ENCODE data around the gene DISC1. TPM values are rescaled to one million over a fixed set of nuclear protein-coding genes. Genes with fewer than 3 reads are reported as not detected.

Gene DISC1
- total RNA-seq, 1 experiment from 2014 or later: 1.8 TPM

GRCh38 chr1:231612393-231613089 lies 14.0 kb upstream of the DISC1 start:
- Histone ChIP-seq H3K36me3 (ENCODE audit: insufficient read depth, low read length, poor library complexity, severe bottlenecking) (no peaks in the 10 kb centered on the region), H3K27me3 (replicated peaks; ENCODE audit: insufficient read depth, low read depth, low read length, poor library complexity) (peaks cover 14% of the 10 kb centered on the region), H3K4me3 (ENCODE audit: low read depth, low read length, poor library complexity, severe bottlenecking) (no peak overlapping the region), H3K9me3 (ENCODE audit: low read depth, low read length, poor library complexity, severe bottlenecking) (peaks cover 4% of the 10 kb centered on the region), H3K4me1 (ENCODE audit: insufficient read depth, low read length, poor library complexity, severe bottlenecking) (no peaks in the 10 kb centered on the region), H3K27ac (ENCODE audit: low read depth, low read length, poor library complexity, severe bottlenecking) (no peak overlapping the region)
- ChIA-PET CTCF (no interaction called here), POLR2A (ENCODE audit: low non-redundant PET) (no interaction called here)
- no TSS peak for BruUV-seq (replicated peaks)
- DNase-seq (ENCODE audit: low spot score): no peak
- intact Hi-C loops (cut with micrococcal nuclease; ENCODE audit: unreplicated experiment): no loop called here
- TF ChIP-seq CTCF (conservative IDR thresholded peaks at IDR 0.05; ENCODE audit: low read depth, low read length) (no peak), EZH2 (IDR thresholded peaks at IDR 0.05; ENCODE audit: borderline replicate concordance, low read depth, low read length, poor library complexity, severe bottlenecking) (no peak)

- H3K27me3 ChIP-seq (replicated peaks; ENCODE audit: insufficient read depth, low read depth, low read length, poor library complexity): peaks cover 18% of the 10 kb centered on the region
- H3K4me1 ChIP-seq (ENCODE audit: insufficient read depth, low read length, poor library complexity, severe bottlenecking): no peaks in the 10 kb centered on the region
- DNase-seq (ENCODE audit: low spot score): no peak
- H3K4me3 ChIP-seq (ENCODE audit: low read depth, low read length, poor library complexity, severe bottlenecking): no peak overlapping the region
- H3K27ac ChIP-seq (ENCODE audit: low read depth, low read length, poor library complexity, severe bottlenecking): no peak overlapping the region
- BruUV-seq (replicated peaks): no TSS peak
- H3K9me3 ChIP-seq (ENCODE audit: low read depth, low read length, poor library complexity, severe bottlenecking): no peaks in the 10 kb centered on the region
- ChIA-PET CTCF (no interaction called here), POLR2A (ENCODE audit: low non-redundant PET) (no interaction called here)
- intact Hi-C loops (cut with micrococcal nuclease; ENCODE audit: unreplicated experiment): no loop called here
- TF ChIP-seq CTCF (conservative IDR thresholded peaks at IDR 0.05; ENCODE audit: low read depth, low read length): no peak
- TF ChIP-seq EZH2 (IDR thresholded peaks at IDR 0.05; ENCODE audit: borderline replicate concordance, low read depth, low read length, poor library complexity, severe bottlenecking): no peak
- no peaks in the 10 kb centered on the region for H3K36me3 ChIP-seq (ENCODE audit: insufficient read depth, low read length, poor library complexity, severe bottlenecking)
These were observed 12.9 kb upstream of the DISC1 start for GRCh38 chr1:231613419-231614349.

GRCh38 chr1:231616667-231617066 lies 9.9 kb upstream of the DISC1 start:
- POLR2A ChIA-PET (ENCODE audit: low non-redundant PET): no interaction called here
- TF ChIP-seq CTCF (conservative IDR thresholded peaks at IDR 0.05; ENCODE audit: low read depth, low read length) (no peak), EZH2 (IDR thresholded peaks at IDR 0.05; ENCODE audit: borderline replicate concordance, low read depth, low read length, poor library complexity, severe bottlenecking) (no peak)
- Histone ChIP-seq H3K27me3 (replicated peaks; ENCODE audit: insufficient read depth, low read depth, low read length, poor library complexity) (peaks cover 22% of the 10 kb centered on the region), H3K9me3 (ENCODE audit: low read depth, low read length, poor library complexity, severe bottlenecking) (no peaks in the 10 kb centered on the region), H3K4me3 (ENCODE audit: low read depth, low read length, poor library complexity, severe bottlenecking) (no peak overlapping the region), H3K36me3 (ENCODE audit: insufficient read depth, low read length, poor library complexity, severe bottlenecking) (no peaks in the 10 kb centered on the region), H3K27ac (ENCODE audit: low read depth, low read length, poor library complexity, severe bottlenecking) (no peak overlapping the region), H3K4me1 (ENCODE audit: insufficient read depth, low read length, poor library complexity, severe bottlenecking) (no peaks in the 10 kb centered on the region)
- DNase-seq (ENCODE audit: low spot score): no peak
- intact Hi-C loops (cut with micrococcal nuclease; ENCODE audit: unreplicated experiment): no loop called here
- BruUV-seq (replicated peaks): no TSS peak
- CTCF ChIA-PET: no interaction called here
